Measurements from ENCODE around the gene LINC00237.
A peak's percentile ranks its signal among the peaks of the same experiment; 100 is the strongest.

LINC00237 gene

DNA sequence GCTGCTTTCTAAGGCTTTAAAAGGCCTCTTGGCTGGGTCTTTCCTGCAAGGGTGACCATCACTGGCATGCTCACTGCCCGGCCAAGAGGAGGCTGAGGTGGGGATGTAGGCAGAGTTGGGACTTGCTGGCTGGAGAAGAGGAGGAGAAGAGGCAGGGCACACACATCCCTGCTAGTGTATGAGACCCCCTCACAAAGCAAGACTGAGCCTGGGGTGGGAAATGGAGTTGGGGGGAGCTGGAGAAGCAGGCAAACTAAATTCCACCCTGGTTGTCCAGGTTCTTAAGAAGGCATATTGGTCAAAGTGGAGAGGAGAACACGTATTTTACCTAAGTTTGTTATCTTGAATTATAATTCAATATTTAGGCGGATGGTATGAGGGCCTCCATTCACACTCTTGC is 18.0 kb upstream of the LINC00237 start:
- peaks cover 9% of the 10 kb centered on the region; the same call in 1 of the 2 replicates for H3K27me3 ChIP-seq (ENCODE audit: insufficient read depth, low read length)
- no peaks in the 10 kb centered on the region for H3K36me3 ChIP-seq (ENCODE audit: insufficient read depth, low read depth, low read length)
- no peaks in the 10 kb centered on the region for H3K9me3 ChIP-seq (ENCODE audit: insufficient read depth, low read depth, low read length)
- no peak overlapping the region for H3K9ac ChIP-seq (ENCODE audit: low read depth, low read length)
- peaks cover 14% of the 10 kb centered on the region; the same call in 1 of the 2 replicates for H3K4me1 ChIP-seq (ENCODE audit: insufficient read depth, low read length)
- no peak overlapping the region for H3K27ac ChIP-seq (ENCODE audit: low read length)
- H3K4me3 ChIP-seq (ENCODE audit: low read length), result no peak overlapping the region

DNA sequence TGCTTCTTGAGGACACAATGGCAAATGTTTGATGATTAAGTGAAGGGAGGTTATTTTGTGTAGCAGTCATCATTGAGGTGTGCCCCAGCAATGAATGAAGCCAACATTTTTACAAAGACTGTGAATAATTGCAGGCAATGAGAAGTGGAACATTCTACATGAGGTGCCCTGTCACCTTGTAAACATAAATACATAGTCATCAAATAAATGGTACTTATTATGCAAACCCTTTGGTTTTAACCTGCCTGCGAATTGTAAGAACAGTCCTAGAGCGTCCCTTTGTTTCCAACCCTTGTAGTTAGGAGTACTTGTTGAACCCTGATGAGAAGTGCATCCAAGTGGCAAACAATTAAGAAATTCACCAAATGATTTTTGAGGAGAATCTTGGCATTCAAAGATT is 12.6 kb upstream of the LINC00237 start:
- no peaks in the 10 kb centered on the region for H3K9me3 ChIP-seq (ENCODE audit: insufficient read depth, low read depth, low read length)
- H3K36me3 ChIP-seq (ENCODE audit: insufficient read depth, low read depth, low read length), result no peaks in the 10 kb centered on the region
- no peak overlapping the region for H3K27ac ChIP-seq (ENCODE audit: low read length)
- no peaks in the 10 kb centered on the region; the same call in 1 of the 2 replicates for H3K27me3 ChIP-seq (ENCODE audit: insufficient read depth, low read length)
- H3K4me3 ChIP-seq (ENCODE audit: low read length), result no peak overlapping the region
- H3K4me1 ChIP-seq (ENCODE audit: insufficient read depth, low read length), result no peaks in the 10 kb centered on the region
- no peak overlapping the region for H3K9ac ChIP-seq (ENCODE audit: low read depth, low read length)

DNA sequence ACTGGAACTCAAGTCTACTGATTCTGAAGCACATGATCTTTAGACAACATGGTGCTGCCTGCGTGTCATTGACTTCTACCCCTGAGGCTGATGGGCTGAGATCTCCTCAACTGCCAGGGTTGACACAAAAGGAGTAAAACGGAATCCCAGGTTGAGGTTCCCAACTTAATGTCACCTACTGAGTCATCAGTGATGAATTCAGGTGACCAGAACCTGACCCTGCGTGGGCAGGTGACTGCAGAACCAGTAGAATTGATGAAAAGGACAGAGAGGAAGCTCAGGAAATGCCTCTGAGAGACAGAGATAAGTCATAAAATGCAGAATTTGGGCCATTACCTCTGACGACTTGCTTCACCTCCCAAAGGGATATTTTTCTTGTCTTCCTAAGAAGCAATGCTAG is 12.0 kb upstream of the LINC00237 start:
- Histone ChIP-seq H3K9me3 (ENCODE audit: insufficient read depth, low read depth, low read length) (no peaks in the 10 kb centered on the region), H3K4me1 (ENCODE audit: insufficient read depth, low read length) (no peaks in the 10 kb centered on the region), H3K27me3 (ENCODE audit: insufficient read depth, low read length) (no peaks in the 10 kb centered on the region; the same call in 1 of the 2 replicates), H3K9ac (ENCODE audit: low read depth, low read length) (no peak overlapping the region), H3K36me3 (ENCODE audit: insufficient read depth, low read depth, low read length) (no peaks in the 10 kb centered on the region), H3K4me3 (ENCODE audit: low read length) (no peak overlapping the region), H3K27ac (ENCODE audit: low read length) (no peak overlapping the region)

DNA sequence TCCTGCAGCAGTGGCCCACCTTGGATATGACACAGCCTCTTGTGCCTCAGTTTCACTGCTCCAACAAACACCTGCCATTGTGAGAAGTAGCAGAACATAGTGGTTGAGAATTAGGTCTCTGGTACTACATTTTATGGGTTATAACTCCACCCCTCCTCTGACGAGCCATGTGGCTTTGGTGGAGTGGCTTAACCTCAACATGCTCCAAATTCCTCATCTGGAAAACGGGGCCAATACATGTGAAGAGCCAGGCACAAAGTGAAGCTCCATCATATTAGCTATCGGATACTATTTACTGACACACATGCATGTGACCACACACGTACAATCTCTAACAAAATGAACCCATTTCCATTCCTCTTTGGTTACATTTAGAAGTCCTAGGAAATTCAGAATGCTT is 11.4 kb upstream of the LINC00237 start:
- no peaks in the 10 kb centered on the region for H3K9me3 ChIP-seq (ENCODE audit: insufficient read depth, low read depth, low read length)
- no peak overlapping the region for H3K27ac ChIP-seq (ENCODE audit: low read length)
- no peaks in the 10 kb centered on the region for H3K4me1 ChIP-seq (ENCODE audit: insufficient read depth, low read length)
- no peaks in the 10 kb centered on the region for H3K36me3 ChIP-seq (ENCODE audit: insufficient read depth, low read depth, low read length)
- no peaks in the 10 kb centered on the region; the same call in 1 of the 2 replicates for H3K27me3 ChIP-seq (ENCODE audit: insufficient read depth, low read length)
- H3K9ac ChIP-seq (ENCODE audit: low read depth, low read length), result no peak overlapping the region
- H3K4me3 ChIP-seq (ENCODE audit: low read length), result no peak overlapping the region

DNA sequence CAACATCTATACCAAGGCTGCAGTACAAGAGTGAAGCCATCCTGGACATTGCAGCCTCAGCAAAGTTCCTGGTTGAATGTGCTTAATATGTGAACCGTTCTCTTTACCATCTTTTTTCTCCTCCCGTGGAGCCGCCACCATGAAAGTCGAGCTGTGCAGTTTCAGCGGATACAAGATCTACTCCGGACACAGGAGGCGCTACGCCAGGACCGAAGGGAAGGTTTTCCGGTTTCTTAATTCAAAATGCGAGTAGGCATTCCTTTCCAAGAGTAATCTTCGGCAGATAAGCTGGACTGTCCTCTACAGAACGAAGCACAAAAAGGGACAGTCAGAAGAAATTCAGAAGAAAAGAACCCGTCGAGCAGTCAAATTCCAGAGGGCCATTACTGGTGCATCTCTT is 8.4 kb upstream of the LINC00237 start:
- Histone ChIP-seq H3K27ac (ENCODE audit: low read length) (no peak overlapping the region), H3K9ac (ENCODE audit: low read depth, low read length) (no peak overlapping the region), H3K9me3 (ENCODE audit: insufficient read depth, low read depth, low read length) (no peaks in the 10 kb centered on the region), H3K36me3 (ENCODE audit: insufficient read depth, low read depth, low read length) (no peaks in the 10 kb centered on the region), H3K4me3 (ENCODE audit: low read length) (no peak overlapping the region), H3K27me3 (ENCODE audit: insufficient read depth, low read length) (peaks cover 14% of the 10 kb centered on the region), H3K4me1 (ENCODE audit: insufficient read depth, low read length) (no peaks in the 10 kb centered on the region)

DNA sequence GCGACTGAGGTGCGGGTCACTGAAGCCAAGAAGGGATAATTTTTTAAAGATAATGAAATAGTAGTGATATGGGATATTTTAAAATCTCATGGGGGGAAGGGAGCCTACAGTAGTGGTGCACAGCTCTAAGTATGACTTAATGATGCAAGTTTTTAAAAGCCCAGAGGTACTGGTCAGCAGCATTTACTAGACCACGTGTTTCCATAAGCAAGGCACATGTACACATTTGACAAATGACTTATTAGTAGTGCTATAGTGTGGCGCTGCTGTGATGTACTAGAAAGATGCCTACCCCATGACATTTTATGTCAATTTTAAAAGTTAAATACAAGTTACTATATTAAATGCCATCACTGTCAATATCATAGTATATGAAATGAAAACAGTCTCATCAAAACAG is 7.5 kb upstream of the LINC00237 start:
- H3K9ac ChIP-seq (ENCODE audit: low read depth, low read length), result no peak overlapping the region

DNA sequence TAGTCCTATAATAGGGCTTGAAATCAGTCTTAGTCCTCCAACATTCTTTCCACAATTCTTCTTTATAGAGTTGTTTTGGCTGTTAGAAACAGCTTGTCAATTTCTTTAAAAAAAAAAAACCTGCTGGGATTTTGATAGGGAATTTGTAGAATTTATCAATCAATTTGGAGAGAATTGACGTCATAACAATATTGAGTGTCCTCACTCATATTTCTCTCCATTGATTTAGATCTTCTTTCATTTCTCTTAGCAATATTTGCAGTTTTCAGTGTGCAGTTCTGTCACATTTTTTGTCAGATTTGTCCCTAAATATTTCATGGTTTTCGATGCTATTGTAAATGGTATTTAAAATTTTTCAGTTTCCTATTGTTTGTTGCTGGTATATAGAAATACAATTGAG is 5.3 kb upstream of the LINC00237 start:
- Histone ChIP-seq H3K4me1 (ENCODE audit: insufficient read depth, low read length) (no peaks in the 10 kb centered on the region), H3K9ac (ENCODE audit: low read depth, low read length) (no peak overlapping the region), H3K27me3 (ENCODE audit: insufficient read depth, low read length) (peaks cover 46% of the 10 kb centered on the region), H3K4me3 (ENCODE audit: low read length) (no peak overlapping the region), H3K27ac (ENCODE audit: low read length) (no peak overlapping the region), H3K9me3 (ENCODE audit: insufficient read depth, low read depth, low read length) (no peaks in the 10 kb centered on the region), H3K36me3 (ENCODE audit: insufficient read depth, low read depth, low read length) (no peaks in the 10 kb centered on the region)

More for the DNA sequence above, 7.5 kb upstream of the LINC00237 start:
- Histone ChIP-seq H3K4me1 (ENCODE audit: insufficient read depth, low read length) (no peaks in the 10 kb centered on the region), H3K9me3 (ENCODE audit: insufficient read depth, low read depth, low read length) (no peaks in the 10 kb centered on the region), H3K27me3 (ENCODE audit: insufficient read depth, low read length) (peaks cover 23% of the 10 kb centered on the region), H3K4me3 (ENCODE audit: low read length) (no peak overlapping the region), H3K36me3 (ENCODE audit: insufficient read depth, low read depth, low read length) (no peaks in the 10 kb centered on the region), H3K27ac (ENCODE audit: low read length) (no peak overlapping the region)

DNA sequence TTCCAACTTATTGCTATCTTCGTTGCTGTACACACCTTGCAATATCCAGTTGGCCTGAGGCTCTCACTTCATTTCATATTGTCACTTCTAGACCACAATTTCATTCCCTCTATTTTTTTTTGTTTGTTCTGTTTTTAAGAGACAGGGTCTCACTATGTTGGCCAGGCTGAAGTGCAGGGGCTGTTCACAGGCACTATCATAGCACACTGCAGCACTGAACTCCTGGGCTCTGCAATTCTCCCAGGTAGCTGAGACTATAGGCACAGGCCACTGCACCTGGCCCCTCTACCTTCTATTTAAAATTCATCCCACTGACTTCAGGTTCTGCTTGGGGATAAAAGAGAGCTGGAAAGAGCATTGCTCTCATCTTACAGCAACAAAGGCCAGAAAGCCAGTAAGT is 4.7 kb upstream of the LINC00237 start:
- Histone ChIP-seq H3K27ac (ENCODE audit: low read length) (no peak overlapping the region), H3K9me3 (ENCODE audit: insufficient read depth, low read depth, low read length) (no peaks in the 10 kb centered on the region), H3K9ac (ENCODE audit: low read depth, low read length) (no peak overlapping the region), H3K27me3 (ENCODE audit: insufficient read depth, low read length) (peaks cover 52% of the 10 kb centered on the region), H3K4me3 (ENCODE audit: low read length) (no peak overlapping the region), H3K36me3 (ENCODE audit: insufficient read depth, low read depth, low read length) (no peaks in the 10 kb centered on the region), H3K4me1 (ENCODE audit: insufficient read depth, low read length) (no peaks in the 10 kb centered on the region)

DNA sequence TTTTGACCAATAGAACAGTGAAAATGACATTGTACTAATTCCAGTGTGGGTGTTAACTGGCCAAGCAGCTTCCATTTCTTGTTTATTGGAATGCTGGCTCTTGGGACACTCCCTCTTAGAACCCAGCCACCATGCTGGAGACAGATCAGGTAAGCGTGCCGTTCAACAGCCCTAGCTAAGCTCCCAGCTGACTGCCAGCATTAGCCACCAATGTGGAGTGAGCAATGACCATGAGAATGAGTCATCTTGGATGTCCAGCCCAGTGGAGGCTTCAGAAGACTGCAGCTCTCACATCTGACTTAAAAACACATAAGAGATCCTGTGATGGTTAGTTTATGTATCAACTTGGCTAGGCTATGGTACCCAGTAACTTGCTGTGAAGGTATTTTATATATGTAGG is 3.0 kb upstream of the LINC00237 start:
- H3K9me3 ChIP-seq (ENCODE audit: insufficient read depth, low read depth, low read length), result no peaks in the 10 kb centered on the region
- no peak overlapping the region for H3K9ac ChIP-seq (ENCODE audit: low read depth, low read length)
- peaks cover 68% of the 10 kb centered on the region for H3K27me3 ChIP-seq (ENCODE audit: insufficient read depth, low read length)
- H3K36me3 ChIP-seq (ENCODE audit: insufficient read depth, low read depth, low read length), result no peaks in the 10 kb centered on the region
- no peak overlapping the region for H3K27ac ChIP-seq (ENCODE audit: low read length)
- peaks cover 5% of the 10 kb centered on the region; the same call in 1 of the 2 replicates for H3K4me1 ChIP-seq (ENCODE audit: insufficient read depth, low read length)
- H3K4me3 ChIP-seq (ENCODE audit: low read length), result no peak overlapping the region

DNA sequence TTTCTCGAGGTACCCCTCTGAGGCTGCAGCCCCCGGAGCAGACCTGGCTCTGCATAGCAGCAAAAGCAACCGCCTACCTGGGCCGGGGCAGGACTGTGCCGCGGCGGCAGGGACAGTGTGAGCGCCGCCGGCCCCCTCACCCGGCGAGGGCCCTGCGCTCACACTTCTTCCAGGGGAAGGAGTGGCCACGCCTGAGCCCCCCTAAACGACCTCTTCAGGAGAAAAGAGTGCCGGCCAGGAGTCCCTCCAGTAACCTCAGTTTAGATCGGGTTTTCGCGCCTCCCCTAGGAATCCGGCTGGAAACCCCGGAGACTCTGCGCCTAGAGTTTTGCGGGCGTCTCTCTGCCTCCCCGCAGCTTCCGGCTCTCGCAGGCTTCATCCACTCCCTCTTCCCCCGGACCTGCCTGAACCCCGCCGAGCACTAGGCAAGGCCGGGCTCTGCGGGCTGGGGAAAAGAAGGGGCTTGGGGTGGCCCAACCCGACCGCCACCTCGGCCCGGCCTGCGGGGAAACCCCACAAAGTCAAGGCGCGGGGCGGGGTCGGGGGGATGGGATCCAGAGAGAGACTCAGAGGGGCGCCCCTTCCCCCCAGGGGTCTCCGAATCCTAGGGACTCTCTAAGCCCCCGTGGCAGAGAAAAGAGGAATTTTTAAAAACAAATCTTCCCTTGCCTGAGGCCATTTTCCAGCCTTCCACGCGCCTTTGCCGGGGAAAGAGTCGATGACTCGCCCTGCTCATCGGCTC is 558 bp downstream of the LINC00237 start:
- Histone ChIP-seq H3K36me3 (ENCODE audit: insufficient read depth, low read depth, low read length) (no peaks in the 10 kb centered on the region), H3K27me3 (ENCODE audit: insufficient read depth, low read length) (peaks cover 98% of the 10 kb centered on the region), H3K27ac (ENCODE audit: low read length) (no peak overlapping the region), H3K9me3 (ENCODE audit: insufficient read depth, low read depth, low read length) (no peaks in the 10 kb centered on the region), H3K4me1 (ENCODE audit: insufficient read depth, low read length) (peaks cover 15% of the 10 kb centered on the region; the same call in 1 of the 2 replicates), H3K9ac (ENCODE audit: low read depth, low read length) (no peak overlapping the region), H3K4me3 (ENCODE audit: low read length) (peak overlapping the region; percentile 66)

DNA sequence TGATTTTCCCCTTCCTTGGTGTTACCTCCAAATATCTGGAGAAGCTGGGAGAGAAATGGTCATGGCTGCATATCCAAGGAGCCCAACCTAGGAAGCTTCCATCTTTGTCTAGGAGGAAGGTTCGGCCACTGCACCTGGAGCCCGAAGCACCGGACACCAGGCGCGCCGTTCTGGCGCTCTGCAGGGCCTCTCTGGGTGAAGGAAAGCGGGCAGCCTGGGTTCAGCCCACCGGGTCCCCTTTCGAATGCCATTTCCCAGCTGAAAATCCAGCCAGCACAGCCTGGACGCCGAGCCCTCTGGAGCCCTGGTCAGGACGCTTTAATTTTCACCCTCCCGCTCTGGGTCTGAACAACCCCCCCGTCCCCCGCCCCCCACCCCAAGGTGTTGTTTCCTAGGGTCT is 1.2 kb downstream of the LINC00237 start:
- Histone ChIP-seq H3K4me1 (ENCODE audit: insufficient read depth, low read length) (peaks cover 18% of the 10 kb centered on the region; the same call in 1 of the 2 replicates), H3K9me3 (ENCODE audit: insufficient read depth, low read depth, low read length) (no peaks in the 10 kb centered on the region), H3K36me3 (ENCODE audit: insufficient read depth, low read depth, low read length) (no peaks in the 10 kb centered on the region), H3K4me3 (ENCODE audit: low read length) (peak overlapping the region; percentile 66; the same call in 1 of the 2 replicates), H3K27ac (ENCODE audit: low read length) (no peak overlapping the region), H3K9ac (ENCODE audit: low read depth, low read length) (no peak overlapping the region), H3K27me3 (ENCODE audit: insufficient read depth, low read length) (peaks cover 100% of the 10 kb centered on the region)

DNA sequence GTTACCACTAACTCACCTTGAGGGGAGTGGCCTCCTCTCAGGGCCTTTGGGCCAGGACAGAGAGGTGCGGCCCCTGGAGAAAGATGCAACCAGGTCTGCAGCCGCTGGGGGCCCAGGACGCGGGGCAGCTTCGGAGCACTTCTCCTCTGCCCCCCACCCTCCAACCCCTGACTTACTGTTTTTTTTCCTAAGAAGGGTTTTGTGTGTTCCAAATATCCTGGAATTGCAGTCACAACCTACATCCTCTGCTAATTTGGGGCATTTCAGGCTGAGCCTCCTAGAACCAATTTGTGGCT is 1.7 kb downstream of the LINC00237 start:
- no peak overlapping the region for H3K9ac ChIP-seq (ENCODE audit: low read depth, low read length)
- H3K4me3 ChIP-seq (ENCODE audit: low read length), result peak overlapping the region; percentile 66; the same call in 1 of the 2 replicates
- H3K9me3 ChIP-seq (ENCODE audit: insufficient read depth, low read depth, low read length), result no peaks in the 10 kb centered on the region
- H3K27ac ChIP-seq (ENCODE audit: low read length), result no peak overlapping the region
- H3K4me1 ChIP-seq (ENCODE audit: insufficient read depth, low read length), result peaks cover 18% of the 10 kb centered on the region; the same call in 1 of the 2 replicates
- H3K36me3 ChIP-seq (ENCODE audit: insufficient read depth, low read depth, low read length), result no peaks in the 10 kb centered on the region
- peaks cover 100% of the 10 kb centered on the region for H3K27me3 ChIP-seq (ENCODE audit: insufficient read depth, low read length)

Data from iPS-20b (cell line).